Measurements from ENCODE around the gene GMDS.

- no peak for TF ChIP-seq EZH2 (IDR thresholded peaks at IDR 0.05; ENCODE audit: borderline replicate concordance, low read length)
- TF ChIP-seq, protein P1, sequence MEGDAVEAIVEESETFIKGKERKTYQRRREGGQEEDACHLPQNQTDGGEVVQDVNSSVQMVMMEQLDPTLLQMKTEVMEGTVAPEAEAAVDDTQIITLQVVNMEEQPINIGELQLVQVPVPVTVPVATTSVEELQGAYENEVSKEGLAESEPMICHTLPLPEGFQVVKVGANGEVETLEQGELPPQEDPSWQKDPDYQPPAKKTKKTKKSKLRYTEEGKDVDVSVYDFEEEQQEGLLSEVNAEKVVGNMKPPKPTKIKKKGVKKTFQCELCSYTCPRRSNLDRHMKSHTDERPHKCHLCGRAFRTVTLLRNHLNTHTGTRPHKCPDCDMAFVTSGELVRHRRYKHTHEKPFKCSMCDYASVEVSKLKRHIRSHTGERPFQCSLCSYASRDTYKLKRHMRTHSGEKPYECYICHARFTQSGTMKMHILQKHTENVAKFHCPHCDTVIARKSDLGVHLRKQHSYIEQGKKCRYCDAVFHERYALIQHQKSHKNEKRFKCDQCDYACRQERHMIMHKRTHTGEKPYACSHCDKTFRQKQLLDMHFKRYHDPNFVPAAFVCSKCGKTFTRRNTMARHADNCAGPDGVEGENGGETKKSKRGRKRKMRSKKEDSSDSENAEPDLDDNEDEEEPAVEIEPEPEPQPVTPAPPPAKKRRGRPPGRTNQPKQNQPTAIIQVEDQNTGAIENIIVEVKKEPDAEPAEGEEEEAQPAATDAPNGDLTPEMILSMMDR (conservative IDR thresholded peaks at IDR 0.05 in 1 of 2, IDR thresholded peaks at IDR 0.05 in 1 of 2; ENCODE audit: extremely low read depth in 1 of 2, insufficient read depth in 1 of 2, low read depth in 1 of 2, low read length in 2 of 2) = no peak
Measured at GRCh38 chr6:1858196-1858595, 387.2 kb downstream of the GMDS start.
